Panc1 (cell line): ENCODE data around the gene PSMD6. TPM values are rescaled to one million over a fixed set of nuclear protein-coding genes. Genes with fewer than 3 reads are reported as not detected.

Experiments
- ATAC-seq: fragments of 200-7000 bp; cut with Tn5 transposase; 2 replicates; pipeline ENCODE4 v1.9.1; 2020; ENCODE audit warnings: mild to moderate bottlenecking, moderate library complexity
- BruUV-seq: library from RNA; stranded (reverse); fragments of 400-500 nt; replicated peaks from 2 replicates; lab custom pipeline; 2021; lab: Mats Ljungman, UMichigan
- CTCF ChIA-PET: fragments of 300-600 bp; sonication (Branson Sonifier 250); formaldehyde crosslinking; loops from one replicate; lab custom pipeline; 2022; ENCODE audit warnings: antibody characterized with exemption; lab: Charles Lee
- POLR2A ChIA-PET: fragments of 300-600 bp; sonication (Branson Sonifier 250); formaldehyde crosslinking; loops from one replicate; lab custom pipeline; 2022; ENCODE audit warnings: antibody characterized with exemption; lab: Charles Lee
- DNase-seq: peaks from one replicate; pipeline ENCODE4 v3.0.0-alpha.2; 2010; ENCODE audit warnings: low read depth, low spot score
- H3K27ac ChIP-seq: 2 replicates; pipeline ENCODE4 v1.5.1; 2011; ENCODE audit warnings: mild to moderate bottlenecking, low read length, inconsistent platforms
- H3K27me3 ChIP-seq: fragments of 200-500 bp; sonication (Bioruptor generic); 2 replicates; pipeline ENCODE4 v1.6.0; 2014; ENCODE audit warnings: low read length, inconsistent platforms; ENCODE audit not compliant: control insufficient read depth, insufficient read depth
- H3K36me3 ChIP-seq: fragments of 200-500 bp; sonication (Bioruptor generic); 2 replicates; pipeline ENCODE4 v1.5.1; 2014; ENCODE audit warnings: inconsistent platforms, mild to moderate bottlenecking, low read length, moderate library complexity; ENCODE audit not compliant: control insufficient read depth, insufficient read depth
- H3K4me1 ChIP-seq: 2 replicates; pipeline ENCODE4 v1.5.1; 2011; ENCODE audit warnings: inconsistent platforms, mild to moderate bottlenecking, low read length, moderate library complexity; ENCODE audit not compliant: control insufficient read depth, insufficient read depth
- H3K4me3 ChIP-seq, 2 experiments: 2 replicates each; pipeline ENCODE4 v1.5.1; 2011 to 2012; ENCODE audit warnings: low read depth in 2 of 2, low read length in 2 of 2, mild to moderate bottlenecking in 2 of 2, inconsistent platforms in 1 of 2, moderate library complexity in 1 of 2
- H3K9me3 ChIP-seq: fragments of 200-500 bp; sonication (Bioruptor generic); 2 replicates; pipeline ENCODE4 v1.5.1; 2014; ENCODE audit warnings: low read depth, mild to moderate bottlenecking, inconsistent platforms, low read length, moderate library complexity; ENCODE audit not compliant: control insufficient read depth, insufficient read depth
- POLR2AphosphoS5 ChIP-seq: IDR thresholded peaks from 2 replicates; pipeline ENCODE4 v1.6.1; 2012; ENCODE audit warnings: mild to moderate bottlenecking, low read depth, low read length, moderate library complexity
- SIN3A ChIP-seq: IDR thresholded peaks from 2 replicates; pipeline ENCODE4 v1.6.1; 2012; ENCODE audit warnings: low read depth, mild to moderate bottlenecking, low read length, moderate library complexity, borderline replicate concordance; ENCODE audit not compliant: insufficient read depth
- TCF7L2 ChIP-seq: IDR thresholded peaks from 2 replicates; pipeline ENCODE4 v1.6.1; 2011; ENCODE audit warnings: mild to moderate bottlenecking, low read depth, low read length, inconsistent platforms
- in situ Hi-C: cut with HindIII; loops from 2 replicates; pipeline ENCODE4 v1.10.0; 2016; ENCODE audit warnings: low sequenced_read_pairs, low pct_unique_long_range_greater_than_20kb
- intact Hi-C: fragments of 100-400 bp; cut with micrococcal nuclease; formaldehyde crosslinking; loops from one replicate; pipeline ENCODE4 v1.10.0; 2022; ENCODE audit not compliant: unreplicated experiment
- total RNA-seq: library from RNA; stranded (reverse); gene quantifications from one replicate; pipeline ENCODE4 v1.2.1, GENCODE V29; 2021; ENCODE audit not compliant: unreplicated experiment
- TF ChIP-seq, protein P1 (sequence below), 2 experiments: IDR thresholded peaks; 2 replicates each; pipeline ENCODE4 v1.6.1; 2011 to 2012; ENCODE audit warnings: low read depth in 2 of 2, control low read depth in 1 of 2, low read length in 1 of 2, mild to moderate bottlenecking in 1 of 2, moderate library complexity in 1 of 2; ENCODE audit not compliant: insufficient read depth in 1 of 2
- TF ChIP-seq, protein P2 (sequence below): fragments of 450-650 bp; IDR thresholded peaks from 2 replicates; pipeline ENCODE4 v1.5.1; 2017; ENCODE audit warnings: mild to moderate bottlenecking

The PSMD6 gene
- total RNA-seq, 1 experiment from 2014 or later = 55.6 TPM

DNA sequence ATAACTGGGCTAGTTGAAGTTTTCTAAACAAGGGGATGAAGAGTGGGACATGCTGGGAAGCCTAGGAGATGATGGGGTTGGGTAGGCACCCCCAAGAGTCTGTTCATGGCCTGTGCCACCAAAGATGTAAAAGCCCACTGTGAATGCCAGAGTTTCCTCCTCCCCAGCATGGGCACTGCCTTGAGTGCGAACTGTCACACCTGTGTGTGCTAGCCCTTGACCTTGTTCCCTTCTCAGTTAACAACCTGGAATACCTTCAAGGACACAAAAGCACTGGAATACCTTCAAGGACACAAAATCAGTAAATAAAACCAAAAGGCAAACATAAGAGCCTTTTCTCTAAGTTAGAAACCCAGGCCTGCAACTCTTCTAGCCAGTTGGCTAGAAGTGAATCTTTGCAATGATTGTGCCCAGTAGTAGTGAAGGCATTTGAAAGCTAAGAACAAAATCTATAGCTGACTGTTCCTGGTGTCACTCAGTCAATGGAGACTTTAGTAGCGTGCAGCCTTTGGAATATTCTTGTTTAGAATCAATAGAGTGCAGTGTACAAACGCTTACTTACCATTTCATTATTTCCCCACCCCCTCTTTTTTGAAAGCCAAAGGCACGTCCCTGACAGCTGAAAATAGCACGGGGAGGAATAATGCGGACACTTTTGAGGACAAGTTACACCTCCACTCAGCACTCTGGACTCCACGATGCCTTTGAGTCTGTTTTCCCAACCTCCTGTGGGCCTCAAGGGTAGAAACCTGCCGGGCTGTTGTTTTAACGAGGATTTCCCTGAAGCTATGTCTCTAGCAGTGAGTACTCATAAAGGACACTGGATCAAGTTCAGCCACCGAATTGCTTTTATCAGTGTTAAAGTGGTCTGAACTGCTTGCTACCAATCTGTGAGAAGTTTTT, 24.2 kb downstream of the PSMD6 start:
- ChIA-PET CTCF (no interaction called here), POLR2A (no interaction called here)
- TF ChIP-seq SIN3A = no peak
- no peak for TF ChIP-seq TCF7L2
- no peak for ATAC-seq
- Histone ChIP-seq H3K27me3 (no peaks in the 10 kb centered on the region), H3K4me3 (no peak overlapping the region), H3K36me3 (peaks cover 4% of the 10 kb centered on the region; the same call in 1 of the 2 replicates), H3K9me3 (no peaks in the 10 kb centered on the region), H3K27ac (no peak overlapping the region), H3K4me1 (no peaks in the 10 kb centered on the region)
- no peak for DNase-seq
- in situ Hi-C loops = no loop called here
- intact Hi-C loops = no loop called here
- no TSS peak for BruUV-seq

DNA sequence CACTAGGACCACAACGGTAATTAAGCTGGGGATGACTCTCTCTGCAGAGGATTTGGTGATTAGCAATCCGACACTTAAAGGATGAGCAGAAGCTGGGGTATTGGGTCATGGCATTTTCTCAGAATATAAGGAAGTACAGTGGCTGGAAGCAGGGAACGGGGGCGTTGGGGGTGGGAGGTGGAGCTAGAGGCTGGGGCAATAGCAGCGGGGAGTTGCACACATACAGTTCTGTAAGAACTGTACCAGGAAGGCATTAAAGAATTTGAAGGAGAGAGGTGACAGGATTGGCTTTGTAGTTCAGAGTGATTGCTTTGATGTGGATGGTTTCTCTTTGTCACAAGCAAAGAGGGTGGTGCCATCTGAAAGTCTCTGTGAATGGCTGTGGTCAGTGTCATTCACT, 28.2 kb downstream of the PSMD6 start:
- in situ Hi-C loops = no loop called here
- ChIA-PET POLR2A (no interaction called here), CTCF (no interaction called here)
- no peak for DNase-seq
- no peaks in the 10 kb centered on the region for H3K9me3 ChIP-seq
- no peak overlapping the region for H3K4me3 ChIP-seq
- H3K27ac ChIP-seq = no peak overlapping the region
- ATAC-seq = no peak
- H3K27me3 ChIP-seq = no peaks in the 10 kb centered on the region
- intact Hi-C loops = no loop called here
- no peak for TF ChIP-seq SIN3A
- TF ChIP-seq TCF7L2 = no peak
- TF ChIP-seq, protein P1, sequence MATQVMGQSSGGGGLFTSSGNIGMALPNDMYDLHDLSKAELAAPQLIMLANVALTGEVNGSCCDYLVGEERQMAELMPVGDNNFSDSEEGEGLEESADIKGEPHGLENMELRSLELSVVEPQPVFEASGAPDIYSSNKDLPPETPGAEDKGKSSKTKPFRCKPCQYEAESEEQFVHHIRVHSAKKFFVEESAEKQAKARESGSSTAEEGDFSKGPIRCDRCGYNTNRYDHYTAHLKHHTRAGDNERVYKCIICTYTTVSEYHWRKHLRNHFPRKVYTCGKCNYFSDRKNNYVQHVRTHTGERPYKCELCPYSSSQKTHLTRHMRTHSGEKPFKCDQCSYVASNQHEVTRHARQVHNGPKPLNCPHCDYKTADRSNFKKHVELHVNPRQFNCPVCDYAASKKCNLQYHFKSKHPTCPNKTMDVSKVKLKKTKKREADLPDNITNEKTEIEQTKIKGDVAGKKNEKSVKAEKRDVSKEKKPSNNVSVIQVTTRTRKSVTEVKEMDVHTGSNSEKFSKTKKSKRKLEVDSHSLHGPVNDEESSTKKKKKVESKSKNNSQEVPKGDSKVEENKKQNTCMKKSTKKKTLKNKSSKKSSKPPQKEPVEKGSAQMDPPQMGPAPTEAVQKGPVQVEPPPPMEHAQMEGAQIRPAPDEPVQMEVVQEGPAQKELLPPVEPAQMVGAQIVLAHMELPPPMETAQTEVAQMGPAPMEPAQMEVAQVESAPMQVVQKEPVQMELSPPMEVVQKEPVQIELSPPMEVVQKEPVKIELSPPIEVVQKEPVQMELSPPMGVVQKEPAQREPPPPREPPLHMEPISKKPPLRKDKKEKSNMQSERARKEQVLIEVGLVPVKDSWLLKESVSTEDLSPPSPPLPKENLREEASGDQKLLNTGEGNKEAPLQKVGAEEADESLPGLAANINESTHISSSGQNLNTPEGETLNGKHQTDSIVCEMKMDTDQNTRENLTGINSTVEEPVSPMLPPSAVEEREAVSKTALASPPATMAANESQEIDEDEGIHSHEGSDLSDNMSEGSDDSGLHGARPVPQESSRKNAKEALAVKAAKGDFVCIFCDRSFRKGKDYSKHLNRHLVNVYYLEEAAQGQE (IDR thresholded peaks at IDR 0.05; ENCODE audit: insufficient read depth in 1 of 2, low read depth in 2 of 2, low read length in 1 of 2) = no peak
- TF ChIP-seq POLR2AphosphoS5 = no peak
- TF ChIP-seq, protein P2, sequence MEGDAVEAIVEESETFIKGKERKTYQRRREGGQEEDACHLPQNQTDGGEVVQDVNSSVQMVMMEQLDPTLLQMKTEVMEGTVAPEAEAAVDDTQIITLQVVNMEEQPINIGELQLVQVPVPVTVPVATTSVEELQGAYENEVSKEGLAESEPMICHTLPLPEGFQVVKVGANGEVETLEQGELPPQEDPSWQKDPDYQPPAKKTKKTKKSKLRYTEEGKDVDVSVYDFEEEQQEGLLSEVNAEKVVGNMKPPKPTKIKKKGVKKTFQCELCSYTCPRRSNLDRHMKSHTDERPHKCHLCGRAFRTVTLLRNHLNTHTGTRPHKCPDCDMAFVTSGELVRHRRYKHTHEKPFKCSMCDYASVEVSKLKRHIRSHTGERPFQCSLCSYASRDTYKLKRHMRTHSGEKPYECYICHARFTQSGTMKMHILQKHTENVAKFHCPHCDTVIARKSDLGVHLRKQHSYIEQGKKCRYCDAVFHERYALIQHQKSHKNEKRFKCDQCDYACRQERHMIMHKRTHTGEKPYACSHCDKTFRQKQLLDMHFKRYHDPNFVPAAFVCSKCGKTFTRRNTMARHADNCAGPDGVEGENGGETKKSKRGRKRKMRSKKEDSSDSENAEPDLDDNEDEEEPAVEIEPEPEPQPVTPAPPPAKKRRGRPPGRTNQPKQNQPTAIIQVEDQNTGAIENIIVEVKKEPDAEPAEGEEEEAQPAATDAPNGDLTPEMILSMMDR = no peak
- H3K4me1 ChIP-seq = no peaks in the 10 kb centered on the region
- H3K36me3 ChIP-seq = peaks cover 4% of the 10 kb centered on the region; the same call in 1 of the 2 replicates
- BruUV-seq = no TSS peak

DNA sequence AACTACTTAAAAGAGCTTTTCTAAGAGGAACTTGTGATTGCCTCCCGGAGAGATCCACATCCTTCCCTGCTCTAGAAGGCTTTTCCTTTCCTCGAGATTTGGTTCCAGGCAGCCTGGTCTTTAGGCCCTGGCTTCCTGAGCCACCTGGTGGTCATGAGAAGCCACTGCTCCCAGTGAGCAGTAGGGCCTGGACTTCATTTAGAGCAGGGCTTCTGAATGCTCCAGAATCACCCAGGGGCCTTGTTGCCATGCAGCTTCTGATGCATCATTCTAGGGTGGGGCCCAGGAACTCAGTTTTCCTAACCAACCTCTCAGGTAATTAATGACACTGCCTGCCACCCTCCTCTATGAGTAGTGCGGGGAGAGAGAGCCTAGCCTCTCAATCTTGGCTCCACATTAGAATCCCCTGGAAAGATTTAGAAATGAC, 29.6 kb downstream of the PSMD6 start:
- in situ Hi-C loops = no loop called here
- H3K27me3 ChIP-seq = no peaks in the 10 kb centered on the region
- intact Hi-C loops = no loop called here
- no peaks in the 10 kb centered on the region for H3K9me3 ChIP-seq
- ATAC-seq (peak; percentile 93), DNase-seq (peak; percentile 13)
- H3K36me3 ChIP-seq = peaks cover 9% of the 10 kb centered on the region
- H3K4me1 ChIP-seq = no peaks in the 10 kb centered on the region
- H3K27ac ChIP-seq = no peak overlapping the region
- CTCF ChIA-PET = no interaction called here
- H3K4me3 ChIP-seq = no peak overlapping the region
- BruUV-seq = no TSS peak
- TF ChIP-seq POLR2AphosphoS5 (no peak), TCF7L2 (no peak)
- TF ChIP-seq, protein P1 (IDR thresholded peaks at IDR 0.05; ENCODE audit: insufficient read depth in 1 of 2, low read depth in 2 of 2, low read length in 1 of 2) = no peak
- TF ChIP-seq, protein P2 = peak; percentile 85
- POLR2A ChIA-PET = no interaction called here
